SH-SY5Y (cell line): Measurements from ENCODE around the gene ROPN1L.

Source experiments
- GATA2 ChIP-seq: IDR thresholded peaks from 2 replicates; pipeline ENCODE4 v1.6.1; 2011; ENCODE audit warnings: mild to moderate bottlenecking, low read depth, low read length
- GATA3 ChIP-seq: IDR thresholded peaks from 2 replicates; pipeline ENCODE4 v1.6.1; 2011; ENCODE audit warnings: low read depth, mild to moderate bottlenecking, low read length, moderate library complexity

ROPN1L gene

GRCh38 chr5:10460252-10460906 lies 18.7 kb downstream of the ROPN1L start:
- TF ChIP-seq GATA2 = no peak
- TF ChIP-seq GATA3 = no peak

- TF ChIP-seq GATA2 = no peak
- TF ChIP-seq GATA3 = no peak
These were observed 19.4 kb downstream of the ROPN1L start for GRCh38 chr5:10461041-10461440.

- TF ChIP-seq GATA2 (no peak), GATA3 (no peak)
These were observed 20.4 kb downstream of the ROPN1L start for GRCh38 chr5:10461904-10462555.

- no peak for TF ChIP-seq GATA3
- no peak for TF ChIP-seq GATA2
These were observed 21.9 kb downstream of the ROPN1L start for GRCh38 chr5:10463566-10463965.

GRCh38 chr5:10464173-10464572 lies 22.5 kb downstream of the ROPN1L start:
- TF ChIP-seq GATA3 (no peak), GATA2 (no peak)

GRCh38 chr5:10465726-10466125 lies 24.0 kb downstream of the ROPN1L start:
- TF ChIP-seq GATA3 (no peak), GATA2 (no peak)

- no peak for TF ChIP-seq GATA3
These were observed 24.9 kb downstream of the ROPN1L start for GRCh38 chr5:10466446-10467073.

GRCh38 chr5:10467281-10468198 lies 25.9 kb downstream of the ROPN1L start:
- no peak for TF ChIP-seq GATA3
- TF ChIP-seq GATA2 = no peak

- TF ChIP-seq GATA3 (no peak), GATA2 (no peak)
These were observed 26.6 kb downstream of the ROPN1L start for GRCh38 chr5:10468256-10468655.

- TF ChIP-seq GATA2 (no peak), GATA3 (no peak)
These were observed 27.8 kb downstream of the ROPN1L start for GRCh38 chr5:10469253-10470050.

- no peak for TF ChIP-seq GATA3
- TF ChIP-seq GATA2 = no peak
These were observed 29.0 kb downstream of the ROPN1L start for GRCh38 chr5:10470669-10471068.

GRCh38 chr5:10471677-10472076 lies 30.0 kb downstream of the ROPN1L start:
- TF ChIP-seq GATA2 (no peak), GATA3 (no peak)

GRCh38 chr5:10474521-10475075 lies 32.9 kb downstream of the ROPN1L start:
- TF ChIP-seq GATA3 (no peak), GATA2 (no peak)
